ENCODE data around the gene KRT6B.

GRCh38 chr12:52439845-52440244 lies 12.1 kb downstream of the KRT6B start:
- TF ChIP-seq POLR2AphosphoS5 (IDR thresholded peaks at IDR 0.05): no peak
- TF ChIP-seq CTCF (IDR thresholded peaks at IDR 0.05): no peak
- no peak for TF ChIP-seq EP300 (IDR thresholded peaks at IDR 0.05)

All from sigmoid colon (tissue), 4 donors.